NCI-H774 (cell line): Measurements from ENCODE around the gene RFX1.
"Not testable (repeated sequence)": the region's sequence is repeated elsewhere in the genome, so short reads cannot be mapped to it uniquely, and the experiment has no call there.

Experiments used
- DNase-seq: peaks from one replicate; lab custom pipeline; 2025; lab: John Stamatoyannopoulos, UW

RFX1 gene

DNA sequence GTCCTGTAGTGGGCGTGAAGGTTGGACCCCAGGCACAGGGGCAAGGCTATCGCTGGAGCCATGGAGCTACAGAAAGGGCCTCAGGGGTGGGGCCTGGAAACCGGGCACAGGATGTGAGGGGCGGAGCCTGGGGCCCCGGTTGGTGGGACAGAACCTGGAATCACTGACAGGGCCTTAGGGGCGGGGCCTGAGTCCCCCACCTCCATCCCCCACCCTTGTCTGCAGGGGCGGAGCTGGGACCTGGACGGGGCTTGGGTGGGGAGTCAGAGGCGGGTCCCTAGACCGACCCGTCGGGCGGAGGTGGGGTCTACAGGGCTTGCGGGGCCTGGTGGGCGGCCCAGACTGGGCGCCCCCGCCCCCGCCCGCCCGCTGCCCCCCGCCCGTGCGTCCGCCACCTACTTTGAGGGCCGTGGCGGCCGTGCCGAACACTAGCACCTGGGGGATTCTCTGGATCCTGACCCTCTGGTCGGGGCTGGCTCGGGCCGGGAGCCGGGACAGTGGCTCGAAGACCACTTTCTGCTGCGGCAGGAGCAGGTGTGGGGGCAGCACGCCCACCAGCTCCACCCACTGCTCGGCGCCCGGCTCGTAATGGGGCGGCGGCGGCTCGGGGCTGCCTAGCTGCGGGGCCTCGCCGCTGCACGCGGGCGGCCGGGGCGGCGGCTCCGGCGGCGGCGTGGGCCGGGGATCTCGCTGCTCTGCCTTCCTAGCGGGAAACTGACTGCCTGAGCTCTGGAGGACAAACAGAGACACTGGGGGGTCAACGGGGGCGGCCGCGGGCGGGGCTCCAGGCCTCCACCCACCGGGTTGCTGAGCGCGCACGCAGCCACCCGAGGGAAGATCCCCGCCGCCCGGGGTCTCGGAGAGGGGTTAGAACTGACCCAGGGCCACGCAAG is 27.5 kb downstream of the RFX1 start:
- DNase-seq: peak; percentile 63

DNA sequence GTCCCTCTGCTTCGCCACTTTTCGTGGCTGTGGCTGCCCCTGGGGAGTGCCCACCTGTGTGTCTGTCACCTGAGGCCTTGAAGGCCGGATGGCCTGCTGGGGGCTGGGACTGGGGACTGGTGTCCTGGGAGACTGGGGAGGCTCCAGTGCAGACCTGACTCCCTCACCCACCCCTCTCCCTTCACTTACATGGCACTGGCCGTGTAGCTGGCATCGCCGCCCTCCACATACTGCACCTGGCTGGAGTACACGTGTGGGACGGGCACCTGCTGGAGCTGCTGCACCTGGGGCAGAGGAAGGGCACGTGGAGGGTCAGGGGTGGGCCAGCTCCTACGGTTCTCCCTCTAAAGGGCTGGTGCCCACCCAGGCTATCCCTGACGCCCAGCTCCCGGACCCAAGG is 28.3 kb downstream of the RFX1 start:
- no peak for DNase-seq

DNA sequence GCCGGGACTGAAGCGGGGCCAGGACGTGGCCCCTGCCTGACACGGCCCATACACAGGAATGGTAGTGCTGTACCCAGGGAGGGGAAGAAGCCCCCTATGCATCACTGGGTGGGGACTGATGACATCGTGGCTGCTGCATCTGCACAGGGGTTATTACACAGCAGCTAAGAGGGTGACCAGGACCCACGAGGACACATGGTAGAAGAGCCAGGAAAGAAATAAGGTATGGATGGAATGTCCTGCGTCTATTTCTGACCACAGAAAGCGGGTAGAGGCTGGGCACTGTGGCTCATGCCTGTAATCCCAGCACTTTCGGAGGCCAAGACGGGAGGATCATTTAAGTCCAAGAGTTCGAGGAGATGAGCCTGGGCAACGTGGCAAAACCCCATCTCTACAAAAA is 29.7 kb downstream of the RFX1 start:
- no peak for DNase-seq

DNA sequence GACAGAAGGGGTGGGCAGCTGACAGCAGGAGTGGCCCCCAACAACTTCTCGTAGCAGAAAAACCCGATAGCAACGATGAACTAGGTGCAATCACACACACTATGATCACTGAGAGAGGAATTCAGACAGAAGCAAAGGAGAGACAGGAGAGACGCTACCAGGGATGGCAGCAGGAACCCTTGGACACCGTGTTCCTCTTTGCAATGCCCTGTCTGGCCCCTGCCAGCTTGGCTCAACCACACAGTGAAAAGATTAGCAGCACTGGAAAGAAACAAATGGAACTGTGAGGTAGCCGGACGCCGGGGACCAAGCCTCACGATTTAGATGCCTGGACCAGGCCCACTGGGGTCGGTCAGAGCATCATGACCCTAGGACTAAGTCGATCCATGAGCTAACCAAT is 30.2 kb downstream of the RFX1 start:
- no peak for DNase-seq

DNA sequence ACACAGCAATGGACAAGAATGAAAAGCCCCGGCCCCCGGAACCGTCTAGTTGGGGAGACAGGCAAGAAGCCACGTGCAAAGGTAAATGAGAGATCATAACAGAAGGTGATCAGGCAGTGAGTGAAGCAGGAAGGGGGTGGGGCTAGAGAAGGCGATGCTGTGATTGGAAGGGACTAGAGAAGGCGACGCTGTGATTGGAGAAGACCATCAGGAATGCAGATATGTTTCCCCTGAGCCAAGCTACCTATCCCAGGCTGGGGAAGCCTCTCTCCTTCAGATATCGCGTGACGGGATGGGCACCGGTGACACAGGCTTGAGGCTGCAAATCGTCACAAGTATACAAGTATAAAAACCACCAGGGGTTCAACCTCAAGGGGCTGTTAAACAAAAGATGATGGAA is 32.0 kb downstream of the RFX1 start:
- DNase-seq: no peak

DNA sequence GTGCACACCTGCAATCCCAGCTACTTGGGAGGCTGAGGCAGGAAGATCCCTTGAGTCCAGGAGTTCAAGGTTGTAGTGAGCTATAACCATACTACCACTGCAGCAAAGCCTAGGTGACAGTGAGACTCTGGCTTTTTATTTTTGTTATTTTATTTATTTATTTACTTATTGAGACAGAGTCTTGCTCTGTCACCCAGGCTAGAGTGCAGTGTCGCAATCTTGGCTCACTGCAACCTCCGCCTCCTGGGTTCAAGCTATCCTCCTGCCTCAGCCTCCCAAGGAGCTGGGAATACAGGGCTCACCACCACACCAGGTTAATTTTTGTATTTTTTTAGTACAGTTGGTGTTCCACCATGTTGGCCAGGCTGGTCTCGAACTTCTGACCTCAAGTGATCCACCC is 32.6 kb downstream of the RFX1 start:
- DNase-seq: not testable (repeated sequence)

DNA sequence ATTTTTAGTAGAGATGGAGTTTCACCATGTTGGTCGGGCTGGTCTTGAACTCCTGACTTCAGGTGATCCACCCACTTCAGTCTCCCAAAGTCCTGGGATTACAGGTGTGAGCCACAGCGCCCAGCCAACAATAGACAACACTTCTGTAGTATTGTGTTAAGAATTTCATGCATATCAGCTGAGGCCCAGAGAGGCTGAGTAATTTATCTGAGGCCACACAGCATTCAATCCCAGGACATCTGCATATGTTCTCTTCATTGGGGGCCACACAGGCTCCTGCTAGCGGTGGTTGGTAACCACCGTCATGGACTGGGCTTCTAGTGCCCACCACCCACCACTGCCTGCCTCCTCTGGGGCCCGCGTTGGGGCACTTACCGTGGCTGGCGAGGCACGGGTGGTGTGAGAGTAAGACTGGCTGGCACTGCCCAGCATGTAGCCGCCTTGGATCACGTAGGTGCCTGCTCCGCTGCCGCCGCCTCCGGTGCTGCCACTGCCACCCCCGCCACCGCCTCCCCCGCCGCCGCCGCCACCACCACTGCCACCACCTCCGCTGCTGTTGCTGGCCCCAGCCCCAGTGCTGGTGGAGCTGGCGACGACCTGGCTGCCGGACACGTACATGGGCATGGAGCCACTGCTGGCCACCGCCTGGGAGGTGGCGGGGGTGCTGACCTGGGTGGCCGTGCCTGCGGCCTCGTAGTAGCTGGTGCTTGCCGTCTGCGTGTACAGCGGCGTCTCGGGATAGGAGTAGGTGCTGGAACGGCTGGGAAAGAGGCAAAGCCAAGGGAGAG is 33.6 kb downstream of the RFX1 start:
- no peak for DNase-seq

DNA sequence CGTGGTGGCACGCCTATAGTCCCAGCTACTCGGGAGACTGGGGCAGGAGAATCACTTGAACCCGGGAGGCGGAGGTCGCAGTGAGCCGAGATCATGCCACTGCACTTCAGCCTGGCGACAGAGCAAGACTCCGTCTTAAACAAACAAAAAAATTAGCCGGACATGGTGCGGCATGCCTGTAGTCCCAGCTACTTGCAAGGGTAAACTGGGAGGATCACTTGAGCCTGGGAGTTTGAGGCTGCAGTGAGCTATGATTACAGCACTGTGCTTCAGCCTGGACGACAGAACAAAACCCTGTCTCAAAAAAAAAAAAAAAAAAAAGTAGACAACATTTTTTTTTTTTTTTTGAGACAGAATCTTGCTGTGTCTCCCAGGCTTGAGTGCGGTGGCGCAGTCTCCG is 34.3 kb downstream of the RFX1 start:
- DNase-seq: not testable (repeated sequence)

DNA sequence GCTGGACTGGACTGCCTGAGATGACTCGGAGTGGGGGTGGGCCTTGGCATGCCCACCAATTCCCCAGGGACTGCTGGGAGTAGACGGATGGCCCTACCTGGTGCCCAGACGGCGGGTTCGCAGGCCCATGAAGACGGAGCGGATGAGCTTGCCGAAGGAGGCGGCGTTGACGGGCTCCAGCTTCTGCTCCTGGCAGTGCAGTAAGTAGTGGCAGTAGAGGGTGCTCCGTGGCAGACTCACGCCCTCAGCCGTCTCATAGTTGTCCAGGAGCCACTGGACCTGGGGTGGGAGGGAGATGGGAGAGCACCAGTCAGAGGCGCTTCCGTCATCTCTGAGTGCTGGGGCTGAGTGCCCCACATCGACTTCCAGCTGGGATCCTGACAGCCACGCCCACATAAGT is 36.2 kb downstream of the RFX1 start:
- DNase-seq: no peak

DNA sequence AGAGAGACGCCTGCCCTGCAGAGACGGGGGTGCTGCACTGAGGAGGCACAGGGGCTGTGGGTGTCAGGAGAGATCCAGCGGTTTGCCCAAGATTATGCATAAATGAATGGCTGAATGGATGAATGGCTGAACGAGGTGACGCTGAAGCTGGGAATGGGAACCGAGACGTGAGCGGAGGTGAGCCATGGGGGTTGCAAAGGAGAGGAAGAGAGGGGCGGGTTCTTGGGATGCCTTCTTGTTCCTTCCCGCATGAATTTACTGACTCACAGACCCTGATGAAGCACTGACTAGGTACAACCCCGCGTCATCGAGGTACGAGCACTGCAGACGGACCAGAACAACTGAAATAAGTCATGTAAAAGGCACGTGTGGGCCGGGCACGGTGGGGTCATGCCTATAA is 37.1 kb downstream of the RFX1 start:
- no peak for DNase-seq

DNA sequence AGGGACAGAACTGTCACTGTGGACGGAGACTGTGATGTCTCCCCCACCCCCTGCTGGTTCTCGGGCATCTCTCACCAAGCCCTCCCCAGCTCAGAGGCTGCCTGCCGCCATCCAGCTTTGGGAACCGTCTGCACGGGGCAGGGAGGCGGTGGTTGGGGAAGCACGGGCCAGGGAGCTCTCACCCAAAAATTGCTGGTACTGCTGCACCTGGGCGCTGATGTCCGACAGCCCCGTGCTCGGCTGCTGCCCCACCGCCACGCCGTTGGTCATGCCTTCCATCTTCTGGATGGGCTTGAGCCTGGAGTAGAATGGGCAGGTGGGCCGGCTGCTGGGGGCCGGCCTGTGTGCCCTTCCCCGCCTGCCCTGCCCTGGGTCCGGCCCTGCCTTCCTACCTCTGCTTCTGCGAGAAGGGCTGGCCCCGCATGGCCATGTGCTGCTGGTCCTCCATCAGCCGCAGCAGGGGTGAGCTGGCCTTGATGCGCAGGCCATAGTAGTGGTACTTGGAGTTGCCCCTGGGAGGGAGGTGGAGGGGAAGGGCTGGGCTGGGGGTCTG is 37.7 kb downstream of the RFX1 start:
- DNase-seq: no peak

DNA sequence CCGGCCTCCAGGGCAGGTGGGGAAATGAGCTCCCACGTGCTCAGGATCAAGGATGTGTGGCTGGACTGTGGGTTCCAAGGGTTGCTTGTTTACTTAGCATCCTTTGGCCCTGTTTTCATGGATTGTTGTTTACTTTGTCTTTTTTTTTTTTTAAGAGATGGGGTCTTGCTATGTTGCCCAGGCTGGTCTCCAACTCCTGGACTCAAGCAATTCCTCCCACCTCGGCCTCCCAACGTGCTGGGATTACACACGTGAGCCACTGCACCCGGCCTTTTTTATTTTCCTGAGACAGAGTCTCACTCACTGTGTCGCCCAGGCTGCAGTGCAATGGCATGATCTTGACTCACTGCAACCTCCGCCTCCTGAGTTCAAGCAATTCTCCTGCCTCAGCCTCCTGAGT is 38.9 kb downstream of the RFX1 start:
- not testable (repeated sequence) for DNase-seq

DNA sequence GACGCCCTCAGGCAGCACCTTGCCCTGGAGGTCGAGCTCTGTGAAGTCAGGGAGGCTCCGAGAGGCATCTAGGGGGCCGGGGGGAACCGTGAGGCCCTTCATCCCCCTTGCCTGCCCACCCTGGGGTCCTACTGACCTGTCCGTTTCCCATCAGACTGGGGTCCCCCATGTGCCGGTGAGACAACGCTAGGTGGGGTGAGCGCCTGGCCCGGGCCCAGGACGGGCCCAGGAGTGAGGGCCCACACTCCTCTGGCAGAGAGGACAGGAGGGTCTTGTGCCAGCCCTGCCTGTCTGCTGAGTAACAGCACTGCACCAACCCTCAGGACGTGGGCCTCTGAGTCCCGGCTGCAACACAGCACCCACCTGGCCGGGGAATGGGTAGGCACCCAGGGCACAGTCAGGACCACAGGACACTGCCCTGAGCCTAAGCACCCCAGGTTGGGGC is 39.4 kb downstream of the RFX1 start:
- no peak for DNase-seq

DNA sequence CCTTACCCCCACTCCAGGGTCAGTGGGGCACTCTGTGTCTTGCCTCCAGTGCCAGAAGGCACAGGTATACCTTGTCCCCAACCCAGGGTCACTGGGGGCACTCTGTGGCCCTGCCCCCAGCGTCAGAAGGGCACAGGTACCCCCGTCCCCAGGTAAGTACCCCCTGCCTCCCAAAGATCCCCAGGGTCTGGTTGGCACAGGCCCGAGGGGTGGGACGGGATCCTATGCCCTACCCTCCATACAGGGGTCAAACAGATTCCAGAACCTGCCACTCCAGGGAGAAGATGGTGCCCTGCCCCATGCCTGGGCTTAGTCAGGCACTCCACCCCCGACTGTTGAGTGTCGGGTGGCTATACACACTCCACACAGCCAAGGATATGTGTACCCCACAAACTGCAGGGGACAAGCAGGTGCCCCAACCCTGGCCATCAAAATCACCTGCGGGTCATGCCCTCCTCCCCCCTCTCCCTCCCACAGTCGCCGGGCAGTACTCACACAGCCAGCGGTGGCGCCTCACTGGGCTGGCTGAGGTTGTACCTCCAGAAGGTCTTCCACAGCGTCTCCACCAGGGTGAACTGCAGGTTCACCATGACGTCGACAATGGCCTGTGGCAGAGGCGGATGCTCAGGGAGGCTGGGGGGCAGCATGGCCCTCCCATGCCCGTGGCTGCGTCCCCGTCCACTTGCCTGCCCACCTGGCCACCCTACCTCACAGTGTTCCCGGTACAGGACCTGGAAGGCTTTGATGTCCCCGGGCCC is 40.0 kb downstream of the RFX1 start:
- DNase-seq: no peak

DNA sequence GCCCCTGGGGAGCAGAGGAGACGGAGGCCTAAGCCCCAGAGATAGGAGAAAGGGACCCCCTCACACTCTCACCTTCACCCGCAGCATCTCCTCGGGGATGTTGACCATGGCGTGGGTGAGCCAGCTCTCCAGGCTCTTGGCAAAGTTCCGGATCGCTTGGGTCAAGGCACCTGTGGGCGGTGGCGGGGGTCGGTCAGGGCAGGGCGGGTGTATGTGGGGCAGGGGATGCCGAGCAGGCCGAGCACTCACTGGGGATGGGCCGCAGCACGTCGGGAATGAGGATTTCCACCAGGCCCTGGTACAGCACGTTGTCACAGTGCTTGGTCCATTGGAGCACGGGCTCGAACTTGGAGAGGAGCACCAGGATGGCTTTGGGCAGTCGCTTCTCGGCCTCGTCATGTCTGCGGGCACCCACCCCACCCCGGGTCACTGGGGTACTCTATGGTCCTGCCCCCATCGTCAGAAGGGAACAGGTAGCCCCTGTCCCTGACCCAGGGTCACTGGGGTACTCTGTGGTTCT is 40.7 kb downstream of the RFX1 start:
- DNase-seq: no peak

DNA sequence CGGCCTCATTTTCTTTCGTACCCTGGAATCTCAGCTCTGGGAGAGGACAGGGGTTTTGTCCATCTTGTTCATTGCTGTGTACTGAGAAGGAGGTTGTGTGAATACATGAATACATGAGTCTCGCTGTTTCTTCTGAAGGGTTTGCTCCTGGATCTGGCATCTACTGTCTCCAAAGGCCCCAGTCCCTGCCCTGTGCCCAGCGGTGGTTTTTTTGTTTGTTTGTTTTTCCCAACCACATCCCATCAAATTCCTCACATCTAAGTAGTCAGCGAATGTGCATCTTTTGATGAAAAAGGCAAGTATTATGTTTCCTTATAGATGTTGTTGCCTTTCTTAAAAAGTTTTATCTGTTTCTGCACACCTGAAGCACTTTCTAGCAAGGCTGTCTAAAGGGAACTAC is 41.3 kb downstream of the RFX1 start:
- DNase-seq: no peak

DNA sequence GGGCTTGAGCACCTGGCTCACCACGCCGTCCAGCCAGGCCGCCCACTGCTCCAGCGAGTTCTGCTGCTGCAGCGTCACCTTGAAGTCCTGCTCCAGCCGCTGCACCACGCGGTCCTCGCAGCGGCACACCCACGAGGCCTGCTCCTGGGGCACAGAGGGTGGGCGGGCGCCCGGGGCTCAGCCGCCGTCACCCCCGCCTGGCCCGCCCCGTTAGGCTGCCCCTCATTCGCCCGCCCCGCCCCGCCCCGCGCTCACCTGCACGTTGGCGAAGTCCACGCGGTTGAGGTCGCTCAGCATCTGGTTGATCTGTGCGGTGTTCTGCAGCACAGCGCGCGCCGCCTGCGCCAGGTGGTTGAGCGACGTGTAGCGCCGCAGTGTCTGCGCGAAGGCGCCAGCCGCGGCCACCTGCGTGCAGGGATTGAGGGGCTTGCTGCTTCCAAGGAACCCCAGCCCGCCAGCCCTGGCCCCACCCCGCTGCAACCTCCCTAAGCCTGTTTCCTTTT is 42.5 kb downstream of the RFX1 start:
- no peak for DNase-seq

DNA sequence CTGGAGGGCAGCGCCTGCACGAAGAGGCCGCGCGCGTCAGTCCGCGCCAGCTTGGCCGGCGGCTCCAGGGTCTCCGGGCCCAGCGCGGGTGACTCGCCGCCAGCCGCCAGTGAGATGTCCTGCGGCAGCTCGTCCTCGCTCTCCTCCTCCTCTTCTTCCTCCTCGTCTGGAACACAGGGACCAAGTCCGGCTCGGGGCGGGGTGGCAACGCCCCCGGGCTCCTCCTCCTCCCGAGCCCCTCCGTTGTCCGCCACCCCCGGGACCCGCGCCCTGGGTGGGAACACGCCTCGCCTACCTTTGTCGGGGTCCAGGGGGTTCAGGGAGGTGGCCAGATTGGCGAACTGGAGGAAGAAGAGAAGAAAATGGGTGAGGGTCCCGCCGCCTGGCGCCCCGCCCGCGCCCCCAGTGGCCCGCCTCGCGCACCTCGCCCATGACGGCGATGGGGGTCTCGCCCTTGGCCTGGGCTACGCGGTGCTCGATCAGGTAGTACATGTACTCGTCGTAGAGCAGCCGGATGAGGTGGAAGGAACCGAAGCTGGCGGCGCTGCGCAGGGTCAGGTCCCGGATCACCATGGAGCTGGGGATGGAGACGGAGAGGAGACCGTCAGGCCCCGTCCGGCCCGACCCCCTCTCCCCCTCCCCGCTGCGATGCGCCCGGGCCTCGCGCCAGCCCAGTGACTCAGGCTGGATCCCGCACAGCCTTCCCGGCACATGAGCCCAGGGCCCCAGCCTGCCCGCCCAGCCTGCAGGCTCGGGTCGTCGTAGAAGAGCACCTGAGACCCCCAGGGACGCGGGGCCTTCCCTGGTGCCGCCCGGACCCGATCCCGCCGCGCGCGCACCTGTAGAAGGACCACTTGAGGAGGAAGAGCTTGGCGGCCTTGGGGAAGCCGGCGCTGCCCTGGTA is 43.2 kb downstream of the RFX1 start:
- DNase-seq: no peak

DNA sequence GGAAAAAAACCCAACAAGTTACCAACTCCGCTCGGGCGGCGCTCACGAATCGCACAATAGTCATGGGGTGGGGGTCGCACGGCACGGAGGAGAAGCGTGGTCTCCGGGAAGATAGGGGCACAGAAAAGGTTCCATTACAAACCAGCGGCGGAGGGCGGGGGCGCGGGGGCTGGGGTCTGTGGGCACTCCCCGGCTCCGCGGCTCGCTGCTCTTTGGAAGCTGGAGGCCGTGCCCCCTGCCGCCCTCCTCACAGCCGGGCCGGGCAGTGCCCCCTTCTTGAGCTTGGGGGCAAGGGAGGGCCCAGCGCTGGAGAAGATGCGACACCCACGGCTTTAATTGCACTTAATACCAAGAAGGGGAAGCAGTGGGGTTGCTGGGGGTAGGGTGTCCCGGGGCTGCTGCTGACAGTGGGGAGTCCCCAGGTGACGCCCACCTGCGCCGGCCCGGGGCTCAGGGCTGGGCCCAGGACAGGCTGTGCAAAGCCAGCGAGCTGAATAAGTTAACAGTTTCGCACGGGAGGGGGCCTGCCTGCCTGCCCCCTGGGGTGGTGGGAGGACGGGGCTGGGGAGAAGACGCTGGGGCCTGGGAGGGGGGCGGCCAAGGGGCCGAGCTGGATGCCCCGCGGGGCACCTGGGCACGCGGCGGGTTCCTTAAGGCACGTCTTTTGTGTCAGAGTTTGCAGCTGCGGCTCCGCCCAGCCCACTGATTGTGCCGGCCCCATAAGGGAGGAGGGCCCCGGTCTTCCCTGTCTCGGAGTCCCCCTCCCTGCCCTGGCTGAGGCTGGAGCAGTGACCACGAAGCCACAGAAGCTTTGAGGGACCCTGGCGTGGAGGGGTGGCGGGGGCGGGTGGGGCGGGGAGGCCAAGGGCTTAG is 44.1 kb downstream of the RFX1 start:
- DNase-seq: no peak
